Glomerular endothelial cell (primary cell): ENCODE results near the gene OR7G1. TPM values are rescaled to one million over a fixed set of nuclear protein-coding genes. Genes with fewer than 3 reads are reported as not detected.
"Not testable (repeated sequence)": the region's sequence is repeated elsewhere in the genome, so short reads cannot be mapped to it uniquely, and the experiment has no call there.

Experiments
- DNase-seq: peaks from one replicate; pipeline ENCODE4 v3.0.0-alpha.2; 2011; ENCODE audit warnings: low read depth, low spot score; ENCODE audit errors: extremely low read depth
- total RNA-seq: library from RNA; depleted of rRNA; stranded (reverse); fragments of >200 nt; gene quantifications from 2 replicates; pipeline ENCODE4 v1.2.3, GENCODE V29; 2015

OR7G1 gene
- total RNA-seq, 1 donor from 2014 or later, result not detected

- DNase-seq, result no peak
Observed at GRCh38 chr19:9078651-9079050, 36.9 kb downstream of the OR7G1 start.

- DNase-seq, result no peak
Observed at GRCh38 chr19:9076901-9077300, 38.7 kb downstream of the OR7G1 start.

- DNase-seq, result peak; percentile 94
Observed at GRCh38 chr19:9075064-9075949, 40.3 kb downstream of the OR7G1 start.

- no peak for DNase-seq
Observed at GRCh38 chr19:9073806-9074205, 41.8 kb downstream of the OR7G1 start.

- not testable (repeated sequence) for DNase-seq
Observed at GRCh38 chr19:9071720-9072119, 43.8 kb downstream of the OR7G1 start.

- no peak for DNase-seq
Observed at GRCh38 chr19:9070066-9070465, 45.5 kb downstream of the OR7G1 start.

GRCh38 chr19:9065457-9066014 lies 50.0 kb downstream of the OR7G1 start:
- DNase-seq, result no peak

Other genes starting within 250 kb of the OR7G1 start
- not detected in 2 replicates for gene MUC16, start 105.4 kb downstream of the OR7G1 start, total RNA-seq
- not detected in 2 replicates for gene OR1M1, start 28.7 kb downstream of the OR7G1 start, total RNA-seq
- not detected in 2 replicates for gene OR7G2, start 8.3 kb downstream of the OR7G1 start, total RNA-seq
- not detected in 2 replicates for gene OR7G3, start 11.2 kb upstream of the OR7G1 start, total RNA-seq
- 14.5 and 22.5 TPM in 2 replicates for gene ZNF317, start 24.6 kb upstream of the OR7G1 start, total RNA-seq
- gene OR7D2, start 63.2 kb upstream of the OR7G1 start, total RNA-seq, result 0.35 TPM in 1 of 2 replicates, not detected in the other
- not detected in 2 replicates for gene OR7D4, start 103.8 kb upstream of the OR7G1 start, total RNA-seq
- not detected in 2 replicates for gene OR7E24, start 135.2 kb upstream of the OR7G1 start, total RNA-seq
- 2.0 and 9.7 TPM in 2 replicates for gene ZNF699, start 194.1 kb upstream of the OR7G1 start, total RNA-seq
- 12.5 and 12.9 TPM in 2 replicates for gene ZNF559, start 208.4 kb upstream of the OR7G1 start, total RNA-seq
- gene ZNF177, start 247.2 kb upstream of the OR7G1 start, total RNA-seq, result 0.24 and 2.2 TPM in 2 replicates